ENCODE results near the gene HBE1.
A peak's percentile ranks its signal among the peaks of the same experiment; 100 is the strongest.

Gene HBE1

DNA sequence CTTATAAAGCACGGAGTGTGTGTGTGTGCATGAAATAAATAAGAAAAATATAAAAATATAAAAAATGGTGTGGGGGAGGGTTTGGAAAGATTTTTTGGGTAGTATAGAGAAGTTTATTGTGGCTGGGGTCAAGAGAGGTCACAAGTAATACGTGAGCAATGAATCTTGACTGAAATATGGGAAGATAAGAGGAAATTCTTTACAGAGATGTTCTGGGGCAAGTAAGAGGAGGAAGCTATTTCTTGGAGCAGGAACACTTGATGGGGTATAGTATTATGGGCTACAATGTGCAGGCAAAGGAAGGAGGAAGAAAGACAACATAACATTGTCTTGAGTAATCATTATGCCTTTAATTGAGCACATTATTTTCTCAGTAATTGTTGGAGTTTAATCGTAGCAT is 37.6 kb downstream of the HBE1 start:
- FAIRE-seq: no peak

DNA sequence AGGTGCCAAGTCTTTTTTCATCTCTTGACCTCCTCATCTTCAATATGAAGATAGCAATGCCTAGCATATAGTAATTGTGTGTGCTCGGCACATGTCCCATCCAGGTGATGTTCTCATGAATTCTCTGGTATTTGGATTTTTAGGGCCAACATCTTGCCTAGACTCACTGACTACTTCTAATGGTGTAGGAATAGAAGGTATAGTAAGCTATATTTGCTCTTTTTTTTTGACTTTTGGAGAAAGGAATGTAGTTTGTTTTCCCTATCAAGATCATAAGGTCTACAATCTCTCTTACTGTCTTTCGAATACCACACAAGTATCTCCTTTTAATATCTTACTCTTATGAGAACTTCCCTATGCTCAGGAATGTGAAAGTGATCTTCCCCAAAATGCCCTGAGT is 38.6 kb downstream of the HBE1 start:
- no peak for FAIRE-seq

DNA sequence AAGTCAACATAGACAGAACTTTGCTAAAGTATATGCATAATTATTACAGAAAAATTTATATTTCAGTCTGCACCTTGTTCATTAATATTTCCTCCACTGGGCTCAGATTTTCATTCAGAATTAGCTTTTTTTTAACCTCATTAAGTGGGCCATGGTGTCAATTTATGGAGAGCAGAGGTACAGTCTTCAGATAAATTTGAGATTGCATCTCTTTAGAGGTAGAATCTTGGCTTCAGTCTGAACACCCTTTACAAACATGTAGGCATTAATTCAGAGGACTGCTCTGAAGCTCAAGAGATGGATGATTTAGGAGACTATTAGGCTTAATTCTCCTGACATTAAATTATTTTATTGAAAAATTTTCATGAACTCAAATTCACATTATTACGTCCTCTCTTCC is 39.5 kb downstream of the HBE1 start:
- no peak for FAIRE-seq

DNA sequence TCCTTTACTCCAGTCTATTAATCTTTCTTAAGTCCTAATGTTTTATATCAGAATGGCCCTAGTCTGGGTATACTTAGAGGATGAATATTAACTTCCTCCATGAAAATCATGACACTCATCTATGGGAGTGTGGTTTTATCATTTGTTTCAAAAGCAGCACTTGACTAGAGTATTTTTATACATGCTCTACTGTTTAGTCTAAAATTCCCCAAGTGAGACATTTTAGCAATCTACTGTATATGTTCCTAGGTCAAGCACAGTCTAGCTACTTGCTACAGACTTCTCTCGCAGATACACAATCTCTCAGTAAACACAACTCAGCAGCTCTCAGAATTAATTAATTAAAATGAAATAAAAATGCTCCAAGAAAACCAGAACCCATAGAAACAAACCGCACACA is 39.9 kb downstream of the HBE1 start:
- FAIRE-seq: no peak

DNA sequence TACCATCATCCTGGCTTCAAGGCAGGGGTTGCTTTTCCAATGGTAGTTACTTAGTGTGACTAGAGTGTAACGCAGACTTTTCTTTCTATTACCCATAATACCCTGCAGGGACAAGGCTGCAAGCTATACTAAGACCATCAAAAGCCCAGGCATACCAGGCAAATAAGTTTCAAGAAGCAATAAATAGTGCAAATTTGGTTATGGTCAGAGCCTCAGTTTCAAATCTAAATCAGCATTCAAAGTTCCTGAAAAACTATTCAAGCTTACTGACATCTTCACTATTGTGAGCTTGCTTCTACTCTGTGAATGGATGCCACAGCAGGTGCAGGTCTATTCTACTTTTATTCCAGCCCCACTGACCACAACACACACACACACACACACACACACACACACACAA is 40.4 kb downstream of the HBE1 start:
- FAIRE-seq: no peak

DNA sequence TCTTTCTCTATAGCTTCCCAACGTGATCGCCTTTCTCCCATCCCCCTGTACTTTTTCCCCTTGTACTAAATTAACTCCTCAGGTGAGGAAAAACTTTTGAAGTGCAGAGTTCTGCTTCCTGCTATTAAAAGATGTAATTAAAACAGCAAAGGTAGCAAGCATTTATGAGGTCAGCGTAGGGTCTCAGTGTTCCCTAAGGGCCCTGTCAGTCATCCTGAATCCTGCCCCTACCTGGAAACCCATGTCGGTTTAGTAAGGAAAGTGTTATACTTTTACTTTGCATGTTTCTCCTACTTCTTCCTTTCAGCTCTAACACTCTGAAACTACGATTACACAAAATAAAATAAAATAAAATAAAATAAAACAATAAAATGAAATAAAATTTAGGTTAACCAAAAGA is 41.6 kb downstream of the HBE1 start:
- FAIRE-seq: no peak

DNA sequence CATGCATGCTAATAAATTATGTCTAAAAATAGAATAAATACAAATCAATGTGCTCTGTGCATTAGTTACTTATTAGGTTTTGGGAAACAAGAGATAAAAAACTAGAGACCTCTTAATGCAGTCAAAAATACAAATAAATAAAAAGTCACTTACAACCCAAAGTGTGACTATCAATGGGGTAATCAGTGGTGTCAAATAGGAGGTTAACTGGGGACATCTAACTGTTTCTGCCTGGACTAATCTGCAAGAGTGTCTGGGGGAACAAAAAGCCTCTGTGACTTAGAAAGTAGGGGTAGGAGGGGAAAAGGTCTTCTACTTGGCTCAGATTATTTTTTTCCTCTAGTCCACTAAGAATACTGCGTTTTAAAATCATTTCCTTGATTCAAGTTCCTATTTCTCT is 42.1 kb downstream of the HBE1 start:
- FAIRE-seq: no peak

DNA sequence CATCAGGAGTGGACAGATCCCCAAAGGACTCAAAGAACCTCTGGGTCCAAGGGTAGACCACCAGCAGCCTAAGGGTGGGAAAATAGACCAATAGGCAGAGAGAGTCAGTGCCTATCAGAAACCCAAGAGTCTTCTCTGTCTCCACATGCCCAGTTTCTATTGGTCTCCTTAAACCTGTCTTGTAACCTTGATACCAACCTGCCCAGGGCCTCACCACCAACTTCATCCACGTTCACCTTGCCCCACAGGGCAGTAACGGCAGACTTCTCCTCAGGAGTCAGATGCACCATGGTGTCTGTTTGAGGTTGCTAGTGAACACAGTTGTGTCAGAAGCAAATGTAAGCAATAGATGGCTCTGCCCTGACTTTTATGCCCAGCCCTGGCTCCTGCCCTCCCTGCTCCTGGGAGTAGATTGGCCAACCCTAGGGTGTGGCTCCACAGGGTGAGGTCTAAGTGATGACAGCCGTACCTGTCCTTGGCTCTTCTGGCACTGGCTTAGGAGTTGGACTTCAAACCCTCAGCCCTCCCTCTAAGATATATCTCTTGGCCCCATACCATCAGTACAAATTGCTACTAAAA is 42.9 kb downstream of the HBE1 start, which contains the start of gene HBB:
HBB (minus strand) TSS at position 340 of the 579 bp plus-strand sequence; CDS start at position 290, 50 bp downstream.
- FAIRE-seq: no peak

DNA sequence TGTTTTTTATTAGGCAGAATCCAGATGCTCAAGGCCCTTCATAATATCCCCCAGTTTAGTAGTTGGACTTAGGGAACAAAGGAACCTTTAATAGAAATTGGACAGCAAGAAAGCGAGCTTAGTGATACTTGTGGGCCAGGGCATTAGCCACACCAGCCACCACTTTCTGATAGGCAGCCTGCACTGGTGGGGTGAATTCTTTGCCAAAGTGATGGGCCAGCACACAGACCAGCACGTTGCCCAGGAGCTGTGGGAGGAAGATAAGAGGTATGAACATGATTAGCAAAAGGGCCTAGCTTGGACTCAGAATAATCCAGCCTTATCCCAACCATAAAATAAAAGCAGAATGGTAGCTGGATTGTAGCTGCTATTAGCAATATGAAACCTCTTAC is 44.3 kb downstream of the HBE1 start:
- no peak for FAIRE-seq

DNA sequence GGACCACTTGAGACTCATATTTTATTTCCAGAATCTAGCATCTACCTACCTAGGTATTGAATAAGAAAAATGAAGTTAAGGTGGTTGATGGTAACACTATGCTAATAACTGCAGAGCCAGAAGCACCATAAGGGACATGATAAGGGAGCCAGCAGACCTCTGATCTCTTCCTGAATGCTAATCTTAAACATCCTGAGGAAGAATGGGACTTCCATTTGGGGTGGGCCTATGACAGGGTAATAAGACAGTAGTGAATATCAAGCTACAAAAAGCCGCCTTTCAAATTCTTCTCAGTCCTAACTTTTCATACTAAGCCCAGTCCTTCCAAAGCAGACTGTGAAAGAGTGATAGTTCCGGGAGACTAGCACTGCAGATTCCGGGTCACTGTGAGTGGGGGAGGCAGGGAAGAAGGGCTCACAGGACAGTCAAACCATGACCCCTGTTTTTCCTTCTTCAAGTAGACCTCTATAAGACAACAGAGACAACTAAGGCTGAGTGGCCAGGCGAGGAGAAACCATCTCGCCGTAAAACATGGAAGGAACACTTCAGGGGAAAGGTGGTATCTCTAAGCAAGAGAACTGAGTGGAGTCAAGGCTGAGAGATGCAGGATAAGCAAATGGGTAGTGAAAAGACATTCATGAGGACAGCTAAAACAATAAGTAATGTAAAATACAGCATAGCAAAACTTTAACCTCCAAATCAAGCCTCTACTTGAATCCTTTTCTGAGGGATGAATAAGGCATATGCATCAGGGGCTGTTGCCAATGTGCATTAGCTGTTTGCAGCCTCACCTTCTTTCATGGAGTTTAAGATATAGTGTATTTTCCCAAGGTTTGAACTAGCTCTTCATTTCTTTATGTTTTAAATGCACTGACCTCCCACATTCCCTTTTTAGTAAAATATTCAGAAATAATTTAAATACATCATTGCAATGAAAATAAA is 44.9 kb downstream of the HBE1 start:
- FAIRE-seq: no peak

DNA sequence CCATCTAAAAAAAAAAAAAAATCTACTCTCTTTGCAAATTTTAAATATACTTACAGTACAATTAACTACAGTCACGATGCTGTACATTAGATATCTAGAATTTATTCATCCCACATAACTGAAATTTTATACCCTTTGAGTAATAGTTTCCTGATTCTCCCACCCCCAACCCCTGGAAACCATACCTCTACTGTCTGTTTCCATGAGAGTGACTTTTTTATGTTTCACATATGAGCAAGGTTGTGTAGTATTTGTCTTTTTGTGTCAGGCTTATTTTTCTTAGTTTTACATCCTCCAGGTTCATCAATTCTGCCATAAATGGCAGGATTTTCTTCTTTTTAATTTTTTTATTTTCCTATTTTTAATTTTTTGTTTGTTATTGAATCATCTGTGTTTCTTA is 46.1 kb downstream of the HBE1 start:
- FAIRE-seq: no peak

DNA sequence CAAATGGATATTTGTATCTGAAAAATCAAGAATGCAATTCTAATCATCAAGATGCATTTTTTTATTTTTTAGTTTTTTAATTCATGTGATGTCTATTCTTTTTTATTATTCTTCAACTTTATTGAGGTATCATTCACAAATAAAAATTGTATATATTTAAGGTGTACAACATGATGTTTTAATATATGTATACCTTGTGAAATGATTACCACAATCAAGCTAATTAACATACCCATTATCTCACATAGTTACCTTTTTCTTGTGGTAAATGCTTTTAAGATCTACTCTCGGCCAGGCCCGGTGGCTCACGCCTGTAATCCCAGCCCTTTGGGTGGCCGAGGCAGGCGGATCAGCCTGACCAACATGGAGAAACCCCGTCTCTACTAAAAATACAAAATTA is 46.6 kb downstream of the HBE1 start:
- peak; percentile 71 for FAIRE-seq

All from G401.6 (cell line).